ENCODE results near the gene RABEP2.
"Not testable (repeated sequence)": the region's sequence is repeated elsewhere in the genome, so short reads cannot be mapped to it uniquely, and the experiment has no call there.

The RABEP2 gene

DNA sequence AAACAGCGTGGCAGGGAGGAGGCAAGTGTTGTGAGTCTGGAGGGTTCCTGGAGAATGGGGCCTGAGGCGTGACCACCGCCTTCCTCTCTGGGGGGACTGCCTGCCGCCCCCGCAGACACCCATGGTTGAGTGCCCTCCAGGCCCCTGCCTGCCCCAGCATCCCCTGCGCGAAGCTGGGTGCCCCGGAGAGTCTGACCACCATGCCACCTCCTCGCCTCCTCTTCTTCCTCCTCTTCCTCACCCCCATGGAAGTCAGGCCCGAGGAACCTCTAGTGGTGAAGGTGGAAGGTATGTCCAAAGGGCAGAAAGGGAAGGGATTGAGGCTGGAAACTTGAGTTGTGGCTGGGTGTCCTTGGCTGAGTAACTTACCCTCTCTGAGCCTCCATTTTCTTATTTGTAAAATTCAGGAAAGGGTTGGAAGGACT, 6.8 kb upstream of the RABEP2 start, which contains the start of gene CD19:
CD19 (plus strand) TSS at position 171 of the 425 bp plus-strand sequence; CDS start at position 201, 30 bp downstream.
- peaks cover 2% of the 10 kb centered on the region for H3K27me3 ChIP-seq (ENCODE audit: control insufficient read depth, insufficient read depth, low read length)
- no peaks in the 10 kb centered on the region for H3K36me3 ChIP-seq (ENCODE audit: control insufficient read depth, insufficient read depth, low read length)
- no peaks in the 10 kb centered on the region for H3K4me1 ChIP-seq (ENCODE audit: control insufficient read depth, insufficient read depth, low read length)
- no peaks in the 10 kb centered on the region for H3K9me3 ChIP-seq (ENCODE audit: control insufficient read depth, insufficient read depth, low read length)
- H3K9ac ChIP-seq (ENCODE audit: low read depth, low read length), result no peak within 1 kb of the TSS
- no peak within 1 kb of the TSS for H3K4me3 ChIP-seq (ENCODE audit: low read depth, low read length)

DNA sequence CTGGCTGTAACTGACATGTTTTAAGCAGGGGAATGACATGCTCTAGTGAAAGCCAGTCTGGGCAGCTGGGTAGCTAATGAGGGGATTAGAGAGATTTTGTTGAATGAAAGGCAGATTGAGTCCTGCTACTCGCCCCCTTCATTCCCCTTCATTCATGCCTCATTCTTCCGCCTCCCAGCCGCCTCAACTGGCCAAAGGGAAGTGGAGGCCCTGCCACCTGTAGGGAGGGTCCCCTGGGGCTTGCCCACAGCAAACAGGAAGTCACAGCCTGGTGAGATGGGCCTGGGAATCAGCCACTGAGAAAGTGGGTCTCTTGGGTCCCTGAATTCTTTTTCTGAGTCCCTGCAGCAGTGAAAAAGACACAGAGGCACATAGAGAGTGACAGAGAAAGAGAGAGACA, 5.6 kb upstream of the RABEP2 start:
- no peaks in the 10 kb centered on the region for H3K36me3 ChIP-seq (ENCODE audit: control insufficient read depth, insufficient read depth, low read length)
- H3K4me3 ChIP-seq (ENCODE audit: low read depth, low read length), result no peak overlapping the region
- no peak overlapping the region for H3K9ac ChIP-seq (ENCODE audit: low read depth, low read length)
- no peaks in the 10 kb centered on the region for H3K4me1 ChIP-seq (ENCODE audit: control insufficient read depth, insufficient read depth, low read length)
- H3K27me3 ChIP-seq (ENCODE audit: control insufficient read depth, insufficient read depth, low read length), result peaks cover 2% of the 10 kb centered on the region
- H3K9me3 ChIP-seq (ENCODE audit: control insufficient read depth, insufficient read depth, low read length), result no peaks in the 10 kb centered on the region

- no peak overlapping the region for H3K9ac ChIP-seq (ENCODE audit: low read depth, low read length)
- H3K36me3 ChIP-seq (ENCODE audit: control insufficient read depth, insufficient read depth, low read length), result no peaks in the 10 kb centered on the region
- no peaks in the 10 kb centered on the region for H3K9me3 ChIP-seq (ENCODE audit: control insufficient read depth, insufficient read depth, low read length)
- no peaks in the 10 kb centered on the region for H3K4me1 ChIP-seq (ENCODE audit: control insufficient read depth, insufficient read depth, low read length)
- no peaks in the 10 kb centered on the region for H3K27me3 ChIP-seq (ENCODE audit: control insufficient read depth, insufficient read depth, low read length)
- H3K4me3 ChIP-seq (ENCODE audit: low read depth, low read length), result no peak overlapping the region
Observed at GRCh38 chr16:28930203-28930602, 5.2 kb upstream of the RABEP2 start.

DNA sequence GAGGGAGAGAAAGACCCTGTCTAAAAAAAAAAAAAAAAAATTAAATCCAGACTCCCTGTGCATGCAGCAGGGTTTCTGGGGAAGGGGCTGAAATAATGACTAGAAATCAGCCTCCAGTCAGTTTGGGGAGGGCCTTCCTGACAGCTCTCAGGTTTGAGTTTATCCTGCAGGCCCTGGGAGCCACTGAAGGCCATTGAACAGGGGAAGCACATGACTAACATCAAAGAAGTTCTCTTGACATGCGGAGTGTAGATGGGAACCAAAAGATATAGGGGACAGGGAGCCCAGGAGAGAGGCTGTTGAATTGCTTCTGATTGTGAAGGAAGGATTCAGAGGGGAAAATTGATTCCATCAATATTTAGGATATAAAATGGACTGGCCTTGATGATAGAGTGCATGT, 2.8 kb upstream of the RABEP2 start:
- Histone ChIP-seq H3K36me3 (ENCODE audit: control insufficient read depth, insufficient read depth, low read length) (no peaks in the 10 kb centered on the region), H3K4me1 (ENCODE audit: control insufficient read depth, insufficient read depth, low read length) (peaks cover 3% of the 10 kb centered on the region), H3K9me3 (ENCODE audit: control insufficient read depth, insufficient read depth, low read length) (no peaks in the 10 kb centered on the region), H3K27me3 (ENCODE audit: control insufficient read depth, insufficient read depth, low read length) (no peaks in the 10 kb centered on the region), H3K9ac (ENCODE audit: low read depth, low read length) (no peak overlapping the region), H3K4me3 (ENCODE audit: low read depth, low read length) (no peak overlapping the region)

DNA sequence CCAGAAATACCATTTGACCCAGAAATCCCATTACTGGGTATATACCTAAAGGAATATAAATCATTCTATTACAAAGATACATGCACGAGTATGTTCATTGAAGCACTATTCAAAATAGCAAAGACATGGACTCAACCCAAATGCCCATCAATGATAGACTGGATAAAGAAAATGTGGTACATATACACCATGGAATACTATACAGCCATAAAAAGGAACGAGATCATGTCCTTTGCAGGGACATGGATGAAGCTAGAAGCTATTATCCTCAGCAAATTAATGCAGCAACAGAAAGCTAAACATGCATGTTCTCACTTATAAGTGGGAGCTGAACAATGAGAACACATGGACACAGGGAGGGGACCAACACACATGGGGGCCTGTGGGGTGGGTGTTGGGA, 1.2 kb upstream of the RABEP2 start:
- H3K27me3 ChIP-seq (ENCODE audit: control insufficient read depth, insufficient read depth, low read length); H3K36me3 ChIP-seq (ENCODE audit: control insufficient read depth, insufficient read depth, low read length); H3K9ac ChIP-seq (ENCODE audit: low read depth, low read length); H3K9me3 ChIP-seq (ENCODE audit: control insufficient read depth, insufficient read depth, low read length); H3K4me1 ChIP-seq (ENCODE audit: control insufficient read depth, insufficient read depth, low read length): not testable (repeated sequence)
- H3K4me3 ChIP-seq (ENCODE audit: low read depth, low read length), result peak overlapping the region; percentile 93

DNA sequence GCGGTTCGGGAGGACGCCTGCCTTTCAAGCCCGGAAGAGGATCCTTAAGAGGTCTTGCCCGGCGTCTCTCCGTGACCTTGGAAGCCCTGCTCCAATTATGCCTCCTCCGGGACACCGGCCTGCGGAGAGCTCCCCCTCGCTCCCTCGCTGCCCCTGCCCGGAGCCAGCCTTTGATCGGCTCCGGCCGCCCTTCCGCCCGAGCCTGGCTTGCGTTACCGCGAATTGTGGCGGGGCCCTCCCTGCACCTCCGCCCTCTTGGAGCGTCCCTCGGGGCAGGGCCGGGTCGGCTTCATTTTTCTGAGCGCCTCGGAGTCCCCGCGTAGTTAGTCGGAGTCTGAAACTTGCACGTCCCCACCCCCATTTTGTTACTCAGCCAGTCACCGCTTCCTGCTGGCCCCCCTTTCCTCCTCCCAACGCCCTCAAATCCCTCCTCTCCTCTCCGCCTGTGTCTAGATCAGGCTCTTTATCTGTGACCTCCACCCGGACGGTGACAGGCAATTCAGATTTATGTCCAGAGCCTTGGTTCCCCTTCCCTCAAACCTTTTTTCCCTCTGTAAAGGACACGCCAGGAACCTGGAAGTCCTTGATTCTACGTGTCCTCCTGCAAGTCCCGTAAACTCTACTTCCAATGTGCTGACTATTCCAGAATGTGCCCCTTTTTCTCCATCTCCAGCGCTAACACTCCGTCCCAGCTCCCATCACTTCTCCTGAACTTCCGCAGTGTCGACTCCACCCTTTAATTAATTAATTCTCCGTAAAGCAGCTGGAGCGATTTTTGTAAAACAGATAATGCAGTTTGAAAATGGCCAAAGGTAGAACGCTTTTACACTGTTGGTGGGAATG, 569 bp upstream of the RABEP2 start:
- no peaks in the 10 kb centered on the region for H3K27me3 ChIP-seq (ENCODE audit: control insufficient read depth, insufficient read depth, low read length)
- no peaks in the 10 kb centered on the region for H3K9me3 ChIP-seq (ENCODE audit: control insufficient read depth, insufficient read depth, low read length)
- peak overlapping the region; percentile 93 for H3K4me3 ChIP-seq (ENCODE audit: low read depth, low read length)
- peaks cover 3% of the 10 kb centered on the region for H3K36me3 ChIP-seq (ENCODE audit: control insufficient read depth, insufficient read depth, low read length)
- peak overlapping the region; percentile 81 for H3K9ac ChIP-seq (ENCODE audit: low read depth, low read length)
- H3K4me1 ChIP-seq (ENCODE audit: control insufficient read depth, insufficient read depth, low read length), result peaks cover 3% of the 10 kb centered on the region

DNA sequence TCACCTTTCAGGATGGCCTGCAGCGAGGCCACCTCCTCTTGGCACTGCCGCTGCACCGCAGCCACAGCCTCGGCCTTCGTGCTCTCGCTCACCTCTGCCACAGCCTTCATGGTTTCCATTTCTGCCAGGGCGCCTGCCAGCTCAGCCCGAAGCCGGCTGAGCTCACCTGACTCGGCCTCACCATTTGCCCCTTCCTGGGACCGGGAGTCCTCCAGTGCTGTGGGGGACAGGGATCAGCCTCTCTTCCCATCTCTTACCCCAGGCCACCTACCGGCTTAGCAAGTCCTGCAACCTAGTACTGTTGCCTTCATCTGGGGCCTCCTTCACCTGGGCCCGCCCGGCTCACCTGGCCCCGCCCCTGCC, 658 bp downstream of the RABEP2 start:
- peak overlapping the region; percentile 90 for H3K4me3 ChIP-seq (ENCODE audit: low read depth, low read length)
- H3K9me3 ChIP-seq (ENCODE audit: control insufficient read depth, insufficient read depth, low read length), result no peaks in the 10 kb centered on the region
- H3K9ac ChIP-seq (ENCODE audit: low read depth, low read length), result no peak overlapping the region
- H3K27me3 ChIP-seq (ENCODE audit: control insufficient read depth, insufficient read depth, low read length), result no peaks in the 10 kb centered on the region
- H3K4me1 ChIP-seq (ENCODE audit: control insufficient read depth, insufficient read depth, low read length), result peaks cover 3% of the 10 kb centered on the region
- H3K36me3 ChIP-seq (ENCODE audit: control insufficient read depth, insufficient read depth, low read length), result peaks cover 3% of the 10 kb centered on the region

GRCh38 chr16:28923652-28924398, 1.2 kb downstream of the RABEP2 start:
- H3K27me3 ChIP-seq (ENCODE audit: control insufficient read depth, insufficient read depth, low read length), result no peaks in the 10 kb centered on the region
- H3K9ac ChIP-seq (ENCODE audit: low read depth, low read length), result no peak overlapping the region
- H3K4me1 ChIP-seq (ENCODE audit: control insufficient read depth, insufficient read depth, low read length), result peaks cover 3% of the 10 kb centered on the region
- no peaks in the 10 kb centered on the region for H3K9me3 ChIP-seq (ENCODE audit: control insufficient read depth, insufficient read depth, low read length)
- H3K4me3 ChIP-seq (ENCODE audit: low read depth, low read length), result peak overlapping the region; percentile 90
- peaks cover 3% of the 10 kb centered on the region for H3K36me3 ChIP-seq (ENCODE audit: control insufficient read depth, insufficient read depth, low read length)

DNA sequence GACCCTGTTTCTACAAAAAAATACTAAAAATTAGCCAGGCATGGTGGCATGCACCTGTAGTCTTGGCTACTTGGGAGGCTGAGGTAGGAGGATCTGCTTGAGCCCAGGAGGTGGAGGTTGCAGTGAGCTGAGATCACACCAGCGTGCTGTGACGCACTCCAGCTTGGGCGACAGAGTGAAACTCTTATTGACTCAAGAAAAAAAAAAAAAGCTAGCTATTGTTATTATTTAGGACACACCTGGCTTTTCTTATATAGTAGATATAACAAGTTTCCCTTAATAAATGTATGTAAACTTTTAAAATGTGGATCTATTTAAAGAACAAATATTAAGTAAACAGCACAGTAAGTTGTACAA, 1.8 kb downstream of the RABEP2 start:
- Histone ChIP-seq H3K27me3 (ENCODE audit: control insufficient read depth, insufficient read depth, low read length) (no peaks in the 10 kb centered on the region), H3K9ac (ENCODE audit: low read depth, low read length) (no peak overlapping the region), H3K4me1 (ENCODE audit: control insufficient read depth, insufficient read depth, low read length) (peaks cover 3% of the 10 kb centered on the region), H3K4me3 (ENCODE audit: low read depth, low read length) (no peak overlapping the region), H3K36me3 (ENCODE audit: control insufficient read depth, insufficient read depth, low read length) (peaks cover 3% of the 10 kb centered on the region), H3K9me3 (ENCODE audit: control insufficient read depth, insufficient read depth, low read length) (no peaks in the 10 kb centered on the region)

GRCh38 chr16:28918698-28919097, 6.3 kb downstream of the RABEP2 start:
- H3K27me3 ChIP-seq (ENCODE audit: control insufficient read depth, insufficient read depth, low read length), result no peaks in the 10 kb centered on the region
- no peaks in the 10 kb centered on the region for H3K4me1 ChIP-seq (ENCODE audit: control insufficient read depth, insufficient read depth, low read length)
- H3K36me3 ChIP-seq (ENCODE audit: control insufficient read depth, insufficient read depth, low read length), result peaks cover 14% of the 10 kb centered on the region
- H3K4me3 ChIP-seq (ENCODE audit: low read depth, low read length), result no peak overlapping the region
- no peaks in the 10 kb centered on the region for H3K9me3 ChIP-seq (ENCODE audit: control insufficient read depth, insufficient read depth, low read length)
- no peak overlapping the region for H3K9ac ChIP-seq (ENCODE audit: low read depth, low read length)

- no peak overlapping the region for H3K9ac ChIP-seq (ENCODE audit: low read depth, low read length)
- no peaks in the 10 kb centered on the region for H3K4me1 ChIP-seq (ENCODE audit: control insufficient read depth, insufficient read depth, low read length)
- peaks cover 14% of the 10 kb centered on the region for H3K36me3 ChIP-seq (ENCODE audit: control insufficient read depth, insufficient read depth, low read length)
- no peak overlapping the region for H3K4me3 ChIP-seq (ENCODE audit: low read depth, low read length)
- no peaks in the 10 kb centered on the region for H3K9me3 ChIP-seq (ENCODE audit: control insufficient read depth, insufficient read depth, low read length)
- no peaks in the 10 kb centered on the region for H3K27me3 ChIP-seq (ENCODE audit: control insufficient read depth, insufficient read depth, low read length)
Observed at GRCh38 chr16:28917095-28917494, 7.9 kb downstream of the RABEP2 start.

- Histone ChIP-seq H3K9me3 (ENCODE audit: control insufficient read depth, insufficient read depth, low read length) (no peaks in the 10 kb centered on the region), H3K9ac (ENCODE audit: low read depth, low read length) (no peak overlapping the region), H3K27me3 (ENCODE audit: control insufficient read depth, insufficient read depth, low read length) (no peaks in the 10 kb centered on the region), H3K4me3 (ENCODE audit: low read depth, low read length) (no peak overlapping the region), H3K4me1 (ENCODE audit: control insufficient read depth, insufficient read depth, low read length) (no peaks in the 10 kb centered on the region), H3K36me3 (ENCODE audit: control insufficient read depth, insufficient read depth, low read length) (peaks cover 11% of the 10 kb centered on the region)
Observed at GRCh38 chr16:28915181-28915580, 9.9 kb downstream of the RABEP2 start.
